RWPE1 (cell line): ENCODE results near the gene XCL2.

Experiments used
- CTCF ChIA-PET: fragments of 350-600 bp; sonication (Branson Sonifier 250); formaldehyde crosslinking; extraction: SDS; loops from one replicate; lab custom pipeline; 2021; lab: Yijun Ruan, JAX
- POLR2A ChIA-PET: fragments of 400-600 bp; formaldehyde crosslinking; extraction: SDS; loops from one replicate; lab custom pipeline; 2020; ENCODE audit warnings: antibody characterized with exemption; ENCODE audit not compliant: low non-redundant PET; lab: Yijun Ruan, JAX
- DNase-seq: peaks from one replicate; pipeline ENCODE4 v3.0.0; 2012; ENCODE audit warnings: low spot score
- H3K27ac ChIP-seq: fragments of 450-650 bp; 2 replicates; pipeline ENCODE4 v1.5.1; 2017
- TF ChIP-seq, protein P1 (sequence below): fragments of 450-650 bp; conservative IDR thresholded peaks from 2 replicates; pipeline ENCODE4 v1.5.1; 2017; ENCODE audit warnings: low read depth, mild to moderate bottlenecking

XCL2 gene

GRCh38 chr1:168570652-168571051 is 26.9 kb upstream of the XCL2 start:
- TF ChIP-seq, protein P1, sequence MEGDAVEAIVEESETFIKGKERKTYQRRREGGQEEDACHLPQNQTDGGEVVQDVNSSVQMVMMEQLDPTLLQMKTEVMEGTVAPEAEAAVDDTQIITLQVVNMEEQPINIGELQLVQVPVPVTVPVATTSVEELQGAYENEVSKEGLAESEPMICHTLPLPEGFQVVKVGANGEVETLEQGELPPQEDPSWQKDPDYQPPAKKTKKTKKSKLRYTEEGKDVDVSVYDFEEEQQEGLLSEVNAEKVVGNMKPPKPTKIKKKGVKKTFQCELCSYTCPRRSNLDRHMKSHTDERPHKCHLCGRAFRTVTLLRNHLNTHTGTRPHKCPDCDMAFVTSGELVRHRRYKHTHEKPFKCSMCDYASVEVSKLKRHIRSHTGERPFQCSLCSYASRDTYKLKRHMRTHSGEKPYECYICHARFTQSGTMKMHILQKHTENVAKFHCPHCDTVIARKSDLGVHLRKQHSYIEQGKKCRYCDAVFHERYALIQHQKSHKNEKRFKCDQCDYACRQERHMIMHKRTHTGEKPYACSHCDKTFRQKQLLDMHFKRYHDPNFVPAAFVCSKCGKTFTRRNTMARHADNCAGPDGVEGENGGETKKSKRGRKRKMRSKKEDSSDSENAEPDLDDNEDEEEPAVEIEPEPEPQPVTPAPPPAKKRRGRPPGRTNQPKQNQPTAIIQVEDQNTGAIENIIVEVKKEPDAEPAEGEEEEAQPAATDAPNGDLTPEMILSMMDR: no peak
- no peak for DNase-seq
- POLR2A ChIA-PET: no interaction called here
- CTCF ChIA-PET: no interaction called here
- H3K27ac ChIP-seq: no peak overlapping the region

DNA sequence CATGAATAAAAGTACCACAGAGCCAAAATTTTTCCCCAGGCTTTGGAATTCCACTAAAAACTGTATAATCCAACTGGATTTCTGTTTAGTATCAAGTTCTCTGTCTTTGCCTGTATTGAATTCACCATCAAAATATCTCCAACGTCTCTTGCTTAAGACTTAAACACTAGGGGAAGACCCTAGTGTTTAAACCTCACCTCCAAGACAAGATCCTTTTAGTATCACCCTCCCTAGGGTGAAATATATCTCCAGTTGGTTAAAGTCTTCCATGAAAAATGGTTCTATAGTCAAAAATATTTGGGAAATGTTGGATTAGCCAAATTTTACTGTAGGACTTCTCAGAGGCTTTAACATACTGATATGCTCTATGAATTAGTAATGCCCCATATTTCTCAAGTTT is 24.5 kb upstream of the XCL2 start:
- H3K27ac ChIP-seq: no peak overlapping the region

GRCh38 chr1:168567568-168567967 is 23.8 kb upstream of the XCL2 start:
- POLR2A ChIA-PET: no interaction called here
- CTCF ChIA-PET: interaction anchor here (0.7 kb wide), 1 partner anchor 11 kb away, joined by 3 read pairs; no protein-coding TSS in a partner anchor
- TF ChIP-seq, protein P1: no peak
- no peak for DNase-seq
- H3K27ac ChIP-seq: no peak overlapping the region

More for the DNA sequence above, 24.5 kb upstream of the XCL2 start:
- DNase-seq: no peak
- CTCF ChIA-PET: no interaction called here
- POLR2A ChIA-PET: no interaction called here
- TF ChIP-seq, protein P1: no peak

GRCh38 chr1:168567007-168567406 is 23.2 kb upstream of the XCL2 start:
- H3K27ac ChIP-seq: no peak overlapping the region
- ChIA-PET POLR2A (no interaction called here), CTCF (interaction anchor here (0.6 to 0.7 kb wide), 2 partner anchors 11 to 729 kb away, joined by 3 to 4 read pairs; no protein-coding TSS in a partner anchor)
- TF ChIP-seq, protein P1: no peak
- DNase-seq: no peak

DNA sequence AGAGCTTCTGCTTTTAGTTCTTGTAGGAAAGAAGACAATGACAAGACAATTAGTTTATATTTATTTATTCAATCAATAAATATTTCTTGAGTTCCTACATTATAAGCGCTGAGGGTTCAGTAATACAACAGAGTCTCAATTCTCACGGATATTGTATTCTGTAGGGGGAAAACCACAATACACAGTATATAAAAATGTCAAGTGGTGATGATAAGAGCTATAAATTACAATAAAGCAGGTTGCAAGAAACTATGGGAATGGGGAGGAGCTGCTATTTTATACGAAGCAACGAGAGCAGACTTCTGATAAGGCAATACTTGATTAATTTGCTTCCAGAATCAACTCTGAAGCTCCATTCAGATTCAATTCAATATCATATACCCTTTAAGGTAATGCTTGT is 22.0 kb upstream of the XCL2 start:
- TF ChIP-seq, protein P1: no peak
- no peak overlapping the region for H3K27ac ChIP-seq
- CTCF ChIA-PET: no interaction called here
- no peak for DNase-seq
- POLR2A ChIA-PET: no interaction called here

- ChIA-PET POLR2A (no interaction called here), CTCF (no interaction called here)
- TF ChIP-seq, protein P1: no peak
- H3K27ac ChIP-seq: no peak overlapping the region
- DNase-seq: no peak
These were observed 18.2 kb upstream of the XCL2 start for GRCh38 chr1:168561989-168562388.
